ENCODE results near the gene TEX101.
"Not testable (repeated sequence)": the region's sequence is repeated elsewhere in the genome, so short reads cannot be mapped to it uniquely, and the experiment has no call there.

The TEX101 gene

DNA sequence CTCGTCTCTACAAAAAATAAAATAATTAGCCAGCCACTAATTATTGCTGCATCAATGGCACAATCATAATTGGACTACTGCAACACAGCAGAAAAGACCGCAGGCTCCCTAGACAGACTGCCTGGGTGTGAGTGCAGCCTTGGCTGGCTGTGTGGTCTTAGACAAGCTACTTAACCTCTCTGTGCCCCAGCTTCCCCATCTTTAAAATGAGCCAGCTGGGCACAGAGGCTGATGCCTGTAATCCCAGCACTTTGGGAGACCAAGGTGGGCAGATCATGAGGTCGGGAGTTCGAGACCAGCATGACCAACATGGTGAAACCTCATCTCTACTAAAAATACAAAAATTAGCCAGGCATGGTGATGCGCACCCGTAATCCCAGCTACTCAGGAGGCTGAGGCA, 19.0 kb downstream of the TEX101 start:
- Histone ChIP-seq H3K36me3 (no peaks in the 10 kb centered on the region), H3K4me3 (no peak overlapping the region), H3K9me3 (no peaks in the 10 kb centered on the region), H3K4me1 (no peaks in the 10 kb centered on the region), H3K27me3 (peaks cover 0 to 5% of the 10 kb centered on the region in 2 donors), H3K27ac (no peak overlapping the region)
- TF ChIP-seq, protein P1, sequence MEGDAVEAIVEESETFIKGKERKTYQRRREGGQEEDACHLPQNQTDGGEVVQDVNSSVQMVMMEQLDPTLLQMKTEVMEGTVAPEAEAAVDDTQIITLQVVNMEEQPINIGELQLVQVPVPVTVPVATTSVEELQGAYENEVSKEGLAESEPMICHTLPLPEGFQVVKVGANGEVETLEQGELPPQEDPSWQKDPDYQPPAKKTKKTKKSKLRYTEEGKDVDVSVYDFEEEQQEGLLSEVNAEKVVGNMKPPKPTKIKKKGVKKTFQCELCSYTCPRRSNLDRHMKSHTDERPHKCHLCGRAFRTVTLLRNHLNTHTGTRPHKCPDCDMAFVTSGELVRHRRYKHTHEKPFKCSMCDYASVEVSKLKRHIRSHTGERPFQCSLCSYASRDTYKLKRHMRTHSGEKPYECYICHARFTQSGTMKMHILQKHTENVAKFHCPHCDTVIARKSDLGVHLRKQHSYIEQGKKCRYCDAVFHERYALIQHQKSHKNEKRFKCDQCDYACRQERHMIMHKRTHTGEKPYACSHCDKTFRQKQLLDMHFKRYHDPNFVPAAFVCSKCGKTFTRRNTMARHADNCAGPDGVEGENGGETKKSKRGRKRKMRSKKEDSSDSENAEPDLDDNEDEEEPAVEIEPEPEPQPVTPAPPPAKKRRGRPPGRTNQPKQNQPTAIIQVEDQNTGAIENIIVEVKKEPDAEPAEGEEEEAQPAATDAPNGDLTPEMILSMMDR (IDR thresholded peaks at IDR 0.05) = no peak
- intact Hi-C loops (cut with DNase I; ENCODE audit: low total_unique reads) = no loop called here
- DNase-seq = no peak

DNA sequence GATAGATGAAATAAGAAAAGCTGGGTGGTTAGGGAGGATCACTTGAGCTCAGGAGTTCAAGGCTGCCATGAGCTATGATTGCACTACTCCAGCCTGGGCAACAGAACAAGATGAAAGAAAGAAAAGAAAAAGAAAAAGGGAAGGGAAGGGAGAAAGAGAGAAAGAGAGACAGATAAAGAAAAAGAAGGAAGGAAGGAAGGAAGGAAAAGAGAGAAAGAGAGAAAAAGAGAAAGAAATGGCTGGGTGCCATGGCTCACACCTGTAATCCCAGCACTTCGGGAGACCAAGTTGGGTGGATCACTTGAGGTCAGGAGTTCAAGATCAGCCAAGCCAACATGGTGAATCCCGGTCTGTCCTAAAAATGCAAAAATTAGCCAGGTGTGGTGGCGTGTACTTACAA, 21.1 kb downstream of the TEX101 start:
- TF ChIP-seq, protein P1 (IDR thresholded peaks at IDR 0.05) = no peak
- Histone ChIP-seq H3K9me3 (no peaks in the 10 kb centered on the region), H3K27me3 (peaks cover 0 to 5% of the 10 kb centered on the region in 2 donors), H3K36me3 (no peaks in the 10 kb centered on the region), H3K27ac (no peak overlapping the region), H3K4me3 (no peak overlapping the region), H3K4me1 (no peaks in the 10 kb centered on the region)
- DNase-seq = no peak
- intact Hi-C loops (cut with DNase I; ENCODE audit: low total_unique reads) = no loop called here

- H3K4me1 ChIP-seq; H3K27me3 ChIP-seq; H3K27ac ChIP-seq; H3K4me3 ChIP-seq; intact Hi-C loops (cut with DNase I; ENCODE audit: low total_unique reads); H3K36me3 ChIP-seq; H3K9me3 ChIP-seq; DNase-seq: not testable (repeated sequence)
These were observed 22.6 kb downstream of the TEX101 start for GRCh38 chr19:43437284-43437683.

DNA sequence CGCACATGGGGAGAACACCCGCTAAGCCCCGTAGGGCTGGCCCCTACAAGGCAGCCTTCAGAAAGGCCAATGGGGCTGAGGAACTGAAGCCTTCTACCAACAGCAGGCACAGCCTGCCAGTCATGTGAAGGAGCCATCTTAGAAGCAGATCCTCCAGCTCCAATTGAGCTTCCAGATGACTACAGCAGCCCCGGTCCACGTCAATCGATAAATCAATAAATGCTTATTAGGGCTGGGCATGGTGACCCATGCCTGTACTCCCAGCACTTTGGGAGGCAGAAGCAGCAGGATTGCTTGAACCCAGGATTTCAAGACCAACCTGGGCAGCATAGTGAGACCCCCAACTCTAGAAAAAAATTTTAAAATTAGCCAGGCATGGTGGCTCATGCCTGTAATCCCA, 23.0 kb downstream of the TEX101 start:
- H3K27ac ChIP-seq = no peak overlapping the region
- no peaks in the 10 kb centered on the region for H3K36me3 ChIP-seq
- no peaks in the 10 kb centered on the region for H3K4me1 ChIP-seq
- no peak overlapping the region for H3K4me3 ChIP-seq
- intact Hi-C loops (cut with DNase I; ENCODE audit: low total_unique reads) = no loop called here
- no peak for DNase-seq
- H3K9me3 ChIP-seq = no peaks in the 10 kb centered on the region
- peaks cover 0 to 5% of the 10 kb centered on the region in 2 donors for H3K27me3 ChIP-seq
- TF ChIP-seq, protein P1 (IDR thresholded peaks at IDR 0.05) = no peak

- Histone ChIP-seq H3K9me3 (no peaks in the 10 kb centered on the region), H3K36me3 (no peaks in the 10 kb centered on the region), H3K4me3 (no peak overlapping the region), H3K4me1 (no peaks in the 10 kb centered on the region), H3K27ac (no peak overlapping the region), H3K27me3 (peaks cover 0 to 5% of the 10 kb centered on the region in 2 donors)
- intact Hi-C loops (cut with DNase I; ENCODE audit: low total_unique reads) = no loop called here
- DNase-seq = no peak
- TF ChIP-seq, protein P1 (IDR thresholded peaks at IDR 0.05) = no peak
These were observed 23.8 kb downstream of the TEX101 start for GRCh38 chr19:43438291-43439031.

- Histone ChIP-seq H3K27me3 (peaks cover 0 to 5% of the 10 kb centered on the region in 2 donors), H3K4me1 (no peaks in the 10 kb centered on the region), H3K36me3 (no peaks in the 10 kb centered on the region), H3K9me3 (no peaks in the 10 kb centered on the region), H3K27ac (no peak overlapping the region), H3K4me3 (no peak overlapping the region)
- TF ChIP-seq, protein P1 (IDR thresholded peaks at IDR 0.05) = no peak
- DNase-seq = no peak
- intact Hi-C loops (cut with DNase I; ENCODE audit: low total_unique reads) = no loop called here
These were observed 24.5 kb downstream of the TEX101 start for GRCh38 chr19:43439032-43439708.
